Mesenchymal stem cell (in vitro differentiated cells and primary cell): ENCODE measurements around the gene CDCA3.

Experiments used
- DNase-seq: peaks from one replicate; pipeline ENCODE4 v3.0.0-alpha.2; 2013
- H2AFZ ChIP-seq: one replicate; pipeline ENCODE4 v1.6.1; 2013; ENCODE audit warnings: low read depth, mild to moderate bottlenecking, control low read depth, inconsistent platforms, low read length, moderate library complexity
- H2AK5ac ChIP-seq: 2 replicates; pipeline ENCODE4 v1.6.1; 2013; ENCODE audit warnings: low read length, moderate library complexity, mild to moderate bottlenecking, inconsistent platforms; ENCODE audit not compliant: severe bottlenecking
- H2BK120ac ChIP-seq: one replicate; pipeline ENCODE4 v1.6.1; 2013; ENCODE audit warnings: low read depth, mild to moderate bottlenecking, inconsistent platforms, low read length, moderate library complexity
- H2BK12ac ChIP-seq, 2 experiments: one replicate each; pipeline ENCODE4 v1.6.1; 2013; ENCODE audit warnings: inconsistent platforms in 2 of 2, low read length in 2 of 2, mild to moderate bottlenecking in 2 of 2, moderate library complexity in 2 of 2, control low read depth in 1 of 2
- H2BK15ac ChIP-seq: one replicate; pipeline ENCODE4 v1.6.1; 2013; ENCODE audit warnings: mild to moderate bottlenecking, low read depth, inconsistent platforms; ENCODE audit not compliant: poor library complexity, severe bottlenecking
- H2BK5ac ChIP-seq: 2 replicates; pipeline ENCODE4 v1.6.1; 2013; ENCODE audit warnings: low read depth, mild to moderate bottlenecking, low read length, control low read depth, inconsistent platforms; ENCODE audit not compliant: poor library complexity, severe bottlenecking
- H3K14ac ChIP-seq, 2 experiments: one replicate each; pipeline ENCODE4 v1.6.1; 2013; ENCODE audit warnings: inconsistent platforms in 2 of 2, low read length in 2 of 2, control low read depth in 1 of 2, mild to moderate bottlenecking in 1 of 2, moderate library complexity in 1 of 2
- H3K18ac ChIP-seq, 2 experiments: one replicate each; pipeline ENCODE4 v1.6.1; 2013; ENCODE audit warnings: inconsistent platforms in 2 of 2, low read length in 2 of 2, control low read depth in 1 of 2, low read depth in 1 of 2, mild to moderate bottlenecking in 1 of 2
- H3K23ac ChIP-seq, 2 experiments: one replicate each; pipeline ENCODE4 v1.6.1; 2013; ENCODE audit warnings: inconsistent platforms in 2 of 2, low read length in 2 of 2, mild to moderate bottlenecking in 2 of 2, moderate library complexity in 2 of 2, control low read depth in 1 of 2
- H3K27ac ChIP-seq: 2 replicates; pipeline ENCODE4 v1.5.1; 2013; ENCODE audit warnings: mild to moderate bottlenecking, moderate library complexity, low read length, control low read depth, inconsistent platforms; ENCODE audit not compliant: poor library complexity, severe bottlenecking
- H3K27me3 ChIP-seq, 2 experiments: 2 replicates each; pipeline versions ENCODE4 v1.6.1 to v1.7.0; 2013; ENCODE audit warnings: low read length in 2 of 2, mild to moderate bottlenecking in 2 of 2, moderate library complexity in 2 of 2, control low read depth in 1 of 2, inconsistent platforms in 1 of 2; ENCODE audit not compliant: control insufficient read depth in 1 of 2, insufficient read depth in 1 of 2
- H3K36me3 ChIP-seq, 2 experiments: 2 replicates each; pipeline versions ENCODE4 v1.6.1 to v1.7.0; 2013; ENCODE audit warnings: low read length in 2 of 2, control low read depth in 1 of 2, inconsistent platforms in 1 of 2, low read depth in 1 of 2, mild to moderate bottlenecking in 1 of 2; ENCODE audit not compliant: insufficient read depth in 2 of 2, control insufficient read depth in 1 of 2
- H3K4ac ChIP-seq, 2 experiments: one replicate each; pipeline ENCODE4 v1.6.1; 2013; ENCODE audit warnings: inconsistent platforms in 2 of 2, low read length in 2 of 2, mild to moderate bottlenecking in 2 of 2, moderate library complexity in 2 of 2, control low read depth in 1 of 2, low read depth in 1 of 2
- H3K4me1 ChIP-seq: 2 replicates; pipeline ENCODE4 v1.6.1; 2013; ENCODE audit warnings: low read depth, low read length, control low read depth; ENCODE audit not compliant: control insufficient read depth, insufficient read depth
- H3K4me2 ChIP-seq: 2 replicates; pipeline ENCODE4 v1.6.1; 2013; ENCODE audit warnings: low read length, mild to moderate bottlenecking, inconsistent platforms; ENCODE audit not compliant: poor library complexity, severe bottlenecking
- H3K4me3 ChIP-seq, 2 experiments: 2 replicates each; pipeline versions ENCODE4 v1.5.1 to v1.7.0; 2013; ENCODE audit warnings: low read length in 2 of 2, mild to moderate bottlenecking in 2 of 2, control low read depth in 1 of 2, low read depth in 1 of 2; ENCODE audit not compliant: insufficient read depth in 1 of 2
- H3K79me1 ChIP-seq: replicated peaks from 2 replicates; pipeline ENCODE4 v1.6.1; 2013; ENCODE audit warnings: mild to moderate bottlenecking, control low read depth, low read length, inconsistent platforms; ENCODE audit not compliant: poor library complexity, severe bottlenecking
- H3K9ac ChIP-seq: 2 replicates; pipeline ENCODE4 v1.7.0; 2013; ENCODE audit warnings: mild to moderate bottlenecking, low read length, moderate library complexity
- H3K9me3 ChIP-seq: 2 replicates; pipeline ENCODE4 v1.7.0; 2013; ENCODE audit warnings: mild to moderate bottlenecking, low read length; ENCODE audit not compliant: control insufficient read depth
- H4K8ac ChIP-seq: one replicate; pipeline ENCODE4 v1.6.1; 2013; ENCODE audit warnings: inconsistent platforms, mild to moderate bottlenecking, low read length, moderate library complexity
- H4K91ac ChIP-seq: one replicate; pipeline ENCODE4 v1.6.1; 2013; ENCODE audit warnings: mild to moderate bottlenecking, low read length, inconsistent platforms
- WGBS: methylation state at CpG from one replicate; pipeline ENCODE4 v1.1.7; 2013; ENCODE audit warnings: mixed read lengths; 5-methylcytosine and 5-hydroxymethylcytosine counted together

Gene CDCA3

DNA sequence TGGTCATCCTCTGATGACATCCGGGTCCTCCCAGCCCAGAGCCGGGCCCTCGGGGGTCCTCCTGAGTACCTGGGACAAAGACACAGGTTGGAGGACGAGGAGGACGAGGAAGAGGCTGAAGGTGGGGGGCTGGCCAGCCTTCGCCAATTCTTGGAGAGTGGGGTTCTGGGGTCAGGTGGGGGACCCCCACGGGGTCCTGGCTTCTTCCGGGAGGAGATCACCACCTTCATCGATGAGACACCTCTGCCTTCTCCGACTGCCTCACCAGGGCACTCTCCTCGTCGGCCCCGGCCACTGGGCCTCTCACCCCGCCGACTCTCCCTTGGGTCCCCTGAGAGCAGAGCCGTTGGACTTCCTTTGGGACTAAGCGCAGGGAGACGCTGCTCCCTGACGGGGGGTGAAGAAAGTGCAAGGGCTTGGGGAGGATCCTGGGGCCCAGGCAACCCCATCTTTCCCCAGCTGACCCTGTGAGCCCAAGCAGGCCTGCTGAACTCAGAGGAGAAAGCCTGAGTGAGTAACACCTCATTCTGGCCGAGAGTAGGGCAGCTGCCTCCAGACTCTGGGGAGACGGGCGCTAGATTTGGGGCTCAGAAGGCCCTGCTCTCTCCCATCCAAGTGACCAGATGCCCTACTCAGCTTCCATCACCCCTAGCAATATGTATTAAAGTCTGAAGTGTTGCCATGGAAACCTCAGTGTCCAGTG lies 24.2 kb downstream of the CDCA3 start:
- WGBS, result 78% methylated on average over 18 of the region's 22 CpGs
- H2BK12ac ChIP-seq, result peak overlapping the region; percentile 20 to 82
- no peak overlapping the region for H3K27ac ChIP-seq
- peaks cover 16 to 18% of the 10 kb centered on the region in 2 experiments for H3K27me3 ChIP-seq
- H3K14ac ChIP-seq, result peak overlapping the region in 1 of 2 experiments; percentile 19
- H2AFZ ChIP-seq, result no peak overlapping the region
- H3K23ac ChIP-seq, result no peak overlapping the region
- H3K9ac ChIP-seq, result peak overlapping the region; percentile 69
- no peak overlapping the region for H3K4me2 ChIP-seq
- peak overlapping the region; percentile 46 for H4K8ac ChIP-seq
- H3K18ac ChIP-seq, result peak overlapping the region; percentile 74 to 84
- H3K4me1 ChIP-seq, result peaks cover 44% of the 10 kb centered on the region
- H3K4me3 ChIP-seq, result no peak overlapping the region
- peak overlapping the region; percentile 58 for H2BK120ac ChIP-seq
- no peak for DNase-seq
- H3K36me3 ChIP-seq, result peaks cover 15 to 28% of the 10 kb centered on the region in 2 experiments
- no peaks in the 10 kb centered on the region for H3K9me3 ChIP-seq
- H2BK5ac ChIP-seq, result no peak overlapping the region
- peak overlapping the region; percentile 89 for H2BK15ac ChIP-seq
- peaks cover 34% of the 10 kb centered on the region for H3K79me1 ChIP-seq
- H3K4ac ChIP-seq, result peak overlapping the region; percentile 69 to 84
- H2AK5ac ChIP-seq, result peak overlapping the region; percentile 8
- H4K91ac ChIP-seq, result peak overlapping the region; percentile 87

DNA sequence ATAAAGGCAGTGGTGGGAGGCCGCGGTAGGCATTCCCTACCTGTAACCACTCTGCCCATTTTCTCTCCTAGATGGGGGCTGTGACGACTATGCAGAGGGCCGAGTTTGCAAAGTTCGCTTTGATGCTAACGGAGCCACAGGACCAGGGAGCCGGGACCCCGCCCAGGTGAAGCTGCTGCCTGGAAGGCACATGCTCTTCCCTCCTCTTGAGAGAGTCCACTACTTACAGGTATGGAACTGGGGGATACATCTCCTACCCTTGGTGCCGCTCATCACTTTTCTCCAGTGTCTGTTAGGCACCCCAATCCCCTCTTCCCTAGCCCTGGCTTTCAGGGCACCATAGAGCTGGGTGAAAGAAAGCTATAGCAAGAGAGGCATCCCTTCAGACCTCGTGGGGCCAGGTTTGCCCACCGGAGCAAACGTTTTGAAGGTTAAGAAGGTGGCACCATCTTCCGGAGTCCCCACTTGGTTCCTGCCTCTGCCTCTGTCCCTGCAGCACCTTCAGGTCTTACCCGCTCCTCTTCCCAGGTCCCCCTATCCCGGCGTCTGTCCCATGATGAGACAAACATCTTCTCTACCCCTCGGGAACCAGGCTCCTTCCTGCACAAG lies 24.9 kb downstream of the CDCA3 start:
- H2AFZ ChIP-seq, result no peak overlapping the region
- H3K18ac ChIP-seq, result no peak overlapping the region
- peak overlapping the region; percentile 89 for H2BK15ac ChIP-seq
- 72% methylated on average over 17 of the region's 17 CpGs for WGBS
- H3K4ac ChIP-seq, result no peak overlapping the region
- no peak overlapping the region for H3K23ac ChIP-seq
- H3K4me2 ChIP-seq, result no peak overlapping the region
- peaks cover 8 to 21% of the 10 kb centered on the region in 2 experiments for H3K36me3 ChIP-seq
- peaks cover 28% of the 10 kb centered on the region for H3K79me1 ChIP-seq
- H3K9me3 ChIP-seq, result no peaks in the 10 kb centered on the region
- H3K4me1 ChIP-seq, result peaks cover 47% of the 10 kb centered on the region
- H4K91ac ChIP-seq, result peak overlapping the region; percentile 40
- H2BK120ac ChIP-seq, result no peak overlapping the region
- peaks cover 17 to 19% of the 10 kb centered on the region in 2 experiments for H3K27me3 ChIP-seq
- H3K14ac ChIP-seq, result no peak overlapping the region
- peak overlapping the region in 1 of 2 experiments; percentile 82 for H2BK12ac ChIP-seq
- DNase-seq, result no peak
- no peak overlapping the region for H2BK5ac ChIP-seq
- peak overlapping the region; percentile 69 for H3K9ac ChIP-seq
- H2AK5ac ChIP-seq, result peak overlapping the region; percentile 34
- H3K27ac ChIP-seq, result no peak overlapping the region
- H4K8ac ChIP-seq, result peak overlapping the region; percentile 56
- no peak overlapping the region for H3K4me3 ChIP-seq

DNA sequence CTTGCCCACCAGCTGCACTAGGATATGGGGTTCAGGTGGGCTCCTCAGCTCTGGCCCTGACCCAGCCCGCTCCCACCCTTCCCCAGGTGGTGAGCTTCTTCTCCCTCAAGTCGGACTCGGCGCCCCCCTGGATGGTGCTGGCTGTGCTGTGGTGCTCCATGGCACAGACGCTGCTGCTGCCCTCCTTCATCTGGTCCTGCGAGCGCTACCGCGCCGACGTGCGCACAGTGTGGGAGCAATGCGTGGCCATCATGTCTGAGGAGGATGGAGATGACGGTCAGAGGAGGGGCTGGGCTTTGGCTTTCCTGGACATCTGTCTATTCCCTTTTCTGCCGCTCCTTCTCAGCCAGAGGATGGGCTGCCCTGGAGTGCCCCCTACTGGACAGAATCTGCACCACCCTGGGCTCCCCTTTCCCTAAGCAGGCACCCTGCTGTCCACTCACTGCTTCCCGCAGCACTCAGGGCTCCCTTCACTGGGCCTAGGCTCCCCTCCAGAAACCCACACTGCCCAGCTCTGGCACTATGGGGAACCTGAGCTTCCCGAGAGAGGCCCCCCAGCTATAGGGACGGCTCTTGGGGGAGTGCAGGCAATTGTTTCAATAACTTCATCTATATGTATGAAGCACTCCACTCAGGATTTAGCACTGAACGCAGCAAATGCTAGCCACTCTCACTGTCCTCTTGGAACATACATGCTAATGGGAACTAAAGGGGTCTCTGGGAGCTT lies 25.5 kb downstream of the CDCA3 start:
- Histone ChIP-seq H3K9me3 (no peaks in the 10 kb centered on the region), H2BK15ac (no peak overlapping the region), H2BK120ac (no peak overlapping the region), H4K91ac (peak overlapping the region; percentile 0), H3K27ac (no peak overlapping the region), H2BK12ac (peak overlapping the region in 1 of 2 experiments; percentile 4), H3K9ac (peak overlapping the region; percentile 59), H3K27me3 (peaks cover 17 to 26% of the 10 kb centered on the region in 2 experiments), H3K4me1 (peaks cover 52% of the 10 kb centered on the region), H3K4me2 (peak overlapping the region; percentile 4), H3K4ac (no peak overlapping the region), H4K8ac (peak overlapping the region; percentile 4), H2AFZ (no peak overlapping the region), H3K36me3 (peaks cover 1 to 14% of the 10 kb centered on the region in 2 experiments), H3K18ac (peak overlapping the region; percentile 1 to 35), H3K79me1 (peaks cover 23% of the 10 kb centered on the region), H3K23ac (no peak overlapping the region), H2BK5ac (no peak overlapping the region), H3K4me3 (peak overlapping the region in 1 of 2 experiments; percentile 72), H2AK5ac (no peak overlapping the region), H3K14ac (no peak overlapping the region)
- 7% methylated on average over 19 of the region's 19 CpGs for WGBS
- DNase-seq, result peak; percentile 89
